Gastrocnemius medialis (tissue), 4 donors: ENCODE measurements around the gene ATG9B. TPM values are rescaled to one million over a fixed set of nuclear protein-coding genes. Genes with fewer than 3 reads are reported as not detected.

Source experiments
- ATAC-seq, 2 donors: fragments of 150-250 bp; one replicate each; pipeline ENCODE4 v1.9.1; 2016
- DNase-seq, 2 donors: peaks; one replicate each; pipeline ENCODE4 v3.0.0-alpha.2; 2019
- H3K27ac ChIP-seq, 4 donors: fragments of 200-600 bp; sonication (generic); 1 replicate in 1 of 4; 2 replicates in 3 of 4; pipeline ENCODE4 v1.5.1; 2016 to 2018; ENCODE audit warnings: mild to moderate bottlenecking in 2 of 4, moderate library complexity in 1 of 4
- H3K27me3 ChIP-seq, 3 donors: fragments of 200-600 bp; sonication (generic) in 2 of 3; 1 replicate in 1 of 3; 2 replicates in 2 of 3; pipeline versions ENCODE4 v1.5.1 to v1.6.0; 2016 to 2019; ENCODE audit warnings: mild to moderate bottlenecking in 1 of 3, moderate library complexity in 1 of 3
- H3K36me3 ChIP-seq, 2 donors: fragments of 200-600 bp; sonication (generic) in 1 of 2; one replicate each; pipeline ENCODE4 v1.5.1; 2017 to 2018
- H3K4me1 ChIP-seq, 2 donors: fragments of 200-600 bp; sonication (generic) in 1 of 2; one replicate each; pipeline ENCODE4 v1.5.1; 2016 to 2017; ENCODE audit warnings: mild to moderate bottlenecking in 2 of 2
- H3K4me3 ChIP-seq, 4 donors: fragments of 200-600 bp; sonication (generic) in 3 of 4; 1 replicate in 1 of 4; 2 replicates in 3 of 4; pipeline ENCODE4 v1.5.1; 2016 to 2019; ENCODE audit warnings: mild to moderate bottlenecking in 2 of 4
- H3K9me3 ChIP-seq, 3 donors: fragments of 200-600 bp; sonication (generic) in 2 of 3; 1 replicate in 1 of 3; 2 replicates in 2 of 3; pipeline ENCODE4 v1.5.1; 2016 to 2019
- POLR2A ChIP-seq, 2 donors: fragments of 450-650 bp; IDR thresholded peaks; one replicate each; pipeline ENCODE4 v1.6.1; 2017; ENCODE audit warnings: antibody characterized with exemption in 2 of 2, mild to moderate bottlenecking in 2 of 2, moderate library complexity in 2 of 2
- in situ Hi-C, 4 donors: fragments of 200-750 bp; cut with MboI; loops; one replicate each; pipeline versions ENCODE4 v1.15.0 to v1.8.0; 2017; ENCODE audit warnings: low sequenced_read_pairs in 4 of 4
- intact Hi-C: fragments of 100-400 bp; cut with DNase I; formaldehyde crosslinking; loops from one replicate; pipeline ENCODE4 v1.15.1; 2023; ENCODE audit warnings: low total_unique reads
- total RNA-seq, 4 donors: library from RNA; depleted of rRNA; stranded (reverse); fragments of >200 nt; gene quantifications; one replicate each; pipeline versions ENCODE4 v1.1.0 to v1.2.3, GENCODE V29; 2016
- TF ChIP-seq, protein P1 (sequence below), 5 experiments: fragments of 450-650 bp in 3 of 5; fragments of 200-600 bp in 2 of 5; sonication (generic) in 2 of 5; IDR thresholded peaks in 4 of 5; conservative IDR thresholded peaks in 1 of 5; 1 replicate in 4 of 5; 2 replicates in 1 of 5; pipeline ENCODE4 v1.5.1; 2016 to 2019; ENCODE audit warnings: antibody characterized with exemption in 5 of 5, mild to moderate bottlenecking in 3 of 5, moderate library complexity in 3 of 5

The ATG9B gene
- total RNA-seq, 4 donors from 2014 or later: 0.31 TPM; not detected in 3

DNA sequence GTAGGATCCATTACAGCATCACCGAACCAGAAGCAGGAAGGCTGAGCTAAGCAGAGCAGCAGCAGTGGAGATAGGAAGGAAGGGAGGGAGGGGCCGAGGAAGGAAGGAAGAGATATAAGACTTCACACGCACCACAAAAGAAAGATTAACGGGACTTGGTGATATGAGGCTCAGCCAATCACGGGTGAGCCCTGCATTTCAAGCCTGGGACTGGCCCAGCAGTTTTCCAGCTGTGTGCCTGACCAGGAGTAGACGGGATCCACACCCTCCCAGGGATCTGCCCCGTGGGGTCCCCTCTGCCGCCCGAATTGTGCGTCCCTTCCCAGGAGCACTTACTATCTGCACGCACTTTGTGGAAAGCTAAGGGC is 16.2 kb downstream of the ATG9B start:
- H3K9me3 ChIP-seq: no peaks in the 10 kb centered on the region
- in situ Hi-C loops (no loop called here), intact Hi-C loops (no loop called here)
- ATAC-seq (no peak), DNase-seq (no peak)
- peak overlapping the region in 1 of 4 donors; percentile 18 for H3K4me3 ChIP-seq
- H3K27ac ChIP-seq: no peak overlapping the region
- H3K36me3 ChIP-seq: no peaks in the 10 kb centered on the region
- TF ChIP-seq, protein P1, sequence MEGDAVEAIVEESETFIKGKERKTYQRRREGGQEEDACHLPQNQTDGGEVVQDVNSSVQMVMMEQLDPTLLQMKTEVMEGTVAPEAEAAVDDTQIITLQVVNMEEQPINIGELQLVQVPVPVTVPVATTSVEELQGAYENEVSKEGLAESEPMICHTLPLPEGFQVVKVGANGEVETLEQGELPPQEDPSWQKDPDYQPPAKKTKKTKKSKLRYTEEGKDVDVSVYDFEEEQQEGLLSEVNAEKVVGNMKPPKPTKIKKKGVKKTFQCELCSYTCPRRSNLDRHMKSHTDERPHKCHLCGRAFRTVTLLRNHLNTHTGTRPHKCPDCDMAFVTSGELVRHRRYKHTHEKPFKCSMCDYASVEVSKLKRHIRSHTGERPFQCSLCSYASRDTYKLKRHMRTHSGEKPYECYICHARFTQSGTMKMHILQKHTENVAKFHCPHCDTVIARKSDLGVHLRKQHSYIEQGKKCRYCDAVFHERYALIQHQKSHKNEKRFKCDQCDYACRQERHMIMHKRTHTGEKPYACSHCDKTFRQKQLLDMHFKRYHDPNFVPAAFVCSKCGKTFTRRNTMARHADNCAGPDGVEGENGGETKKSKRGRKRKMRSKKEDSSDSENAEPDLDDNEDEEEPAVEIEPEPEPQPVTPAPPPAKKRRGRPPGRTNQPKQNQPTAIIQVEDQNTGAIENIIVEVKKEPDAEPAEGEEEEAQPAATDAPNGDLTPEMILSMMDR (IDR thresholded peaks at IDR 0.05 in 4 of 5, conservative IDR thresholded peaks at IDR 0.05 in 1 of 5): no peak
- TF ChIP-seq POLR2A (IDR thresholded peaks at IDR 0.05): no peak
- H3K27me3 ChIP-seq: peaks cover 5 to 32% (median 30%) of the 10 kb centered on the region in 3 donors
- peaks cover 0 to 2% of the 10 kb centered on the region in 2 donors for H3K4me1 ChIP-seq

DNA sequence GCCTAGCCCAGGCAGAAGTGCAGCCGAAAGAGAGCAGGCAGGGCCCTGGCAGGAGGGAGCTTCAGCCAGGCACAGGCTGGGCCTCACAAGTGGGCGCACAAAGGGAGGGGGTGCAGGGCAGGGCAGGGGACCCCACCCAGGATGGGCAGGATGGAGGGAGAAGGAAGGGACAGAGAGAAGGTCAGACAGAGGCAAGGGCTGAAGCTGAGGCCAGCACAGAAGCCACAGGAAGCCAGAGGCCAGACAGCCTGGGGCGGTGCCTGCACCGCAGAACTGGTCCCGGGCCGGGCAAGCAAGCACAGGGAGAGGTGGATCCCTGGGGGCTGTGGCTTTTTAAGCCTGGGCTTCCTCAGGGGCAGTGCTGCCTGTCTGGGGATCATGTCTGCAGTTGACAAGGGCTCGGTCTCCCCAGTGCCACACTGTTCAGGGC is 16.8 kb downstream of the ATG9B start:
- Histone ChIP-seq H3K9me3 (no peaks in the 10 kb centered on the region), H3K27me3 (peaks cover 5 to 25% (median 23%) of the 10 kb centered on the region in 3 donors), H3K36me3 (no peaks in the 10 kb centered on the region), H3K4me1 (no peaks in the 10 kb centered on the region), H3K4me3 (no peak overlapping the region), H3K27ac (no peak overlapping the region)
- TF ChIP-seq, protein P1 (IDR thresholded peaks at IDR 0.05 in 4 of 5, conservative IDR thresholded peaks at IDR 0.05 in 1 of 5): no peak
- TF ChIP-seq POLR2A (IDR thresholded peaks at IDR 0.05): no peak
- ATAC-seq: no peak
- in situ Hi-C loops: no loop called here
- intact Hi-C loops: no loop called here
- DNase-seq: no peak

DNA sequence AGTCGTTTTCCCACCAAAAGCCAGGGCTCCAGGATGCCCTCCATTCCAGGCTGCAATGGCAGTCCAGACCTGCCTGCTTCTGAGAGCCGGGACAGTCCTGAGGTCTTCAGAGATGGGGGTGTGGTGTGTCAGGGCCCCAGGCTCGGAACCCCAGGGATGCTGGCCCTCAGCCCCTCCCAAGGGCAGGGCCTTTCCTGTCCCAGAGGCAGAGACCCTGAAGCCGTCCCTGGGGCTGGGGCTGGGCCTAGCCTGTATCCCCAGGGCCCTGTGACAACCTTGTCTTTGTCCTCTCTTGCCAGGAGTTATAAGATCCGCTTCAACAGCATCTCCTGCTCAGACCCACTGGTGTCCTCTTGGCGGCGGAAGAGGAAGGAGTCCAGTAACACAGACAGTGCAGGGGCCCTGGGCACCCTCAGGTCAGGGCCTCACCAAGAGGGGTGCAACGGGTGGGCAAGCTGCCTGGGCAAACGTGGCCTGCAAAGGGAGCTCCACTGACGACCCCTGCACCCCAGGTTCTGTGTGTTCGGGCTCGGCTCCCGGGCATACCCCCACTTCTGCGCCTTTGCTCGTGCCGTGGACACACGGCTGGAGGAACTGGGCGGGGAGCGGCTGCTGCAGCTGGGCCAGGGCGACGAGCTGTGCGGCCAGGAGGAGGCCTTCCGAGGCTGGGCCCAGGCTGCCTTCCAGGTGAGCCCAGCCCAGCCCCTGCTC is 17.5 kb downstream of the ATG9B start:
- no peak for ATAC-seq
- DNase-seq: no peak
- Histone ChIP-seq H3K27me3 (peaks cover 0 to 24% (median 23%) of the 10 kb centered on the region in 3 donors), H3K9me3 (no peaks in the 10 kb centered on the region), H3K4me1 (no peaks in the 10 kb centered on the region), H3K4me3 (no peak overlapping the region), H3K36me3 (no peaks in the 10 kb centered on the region), H3K27ac (no peak overlapping the region)
- intact Hi-C loops (no loop called here), in situ Hi-C loops (no loop called here)
- TF ChIP-seq, protein P1 (IDR thresholded peaks at IDR 0.05 in 4 of 5, conservative IDR thresholded peaks at IDR 0.05 in 1 of 5): no peak
- TF ChIP-seq POLR2A (IDR thresholded peaks at IDR 0.05): no peak

DNA sequence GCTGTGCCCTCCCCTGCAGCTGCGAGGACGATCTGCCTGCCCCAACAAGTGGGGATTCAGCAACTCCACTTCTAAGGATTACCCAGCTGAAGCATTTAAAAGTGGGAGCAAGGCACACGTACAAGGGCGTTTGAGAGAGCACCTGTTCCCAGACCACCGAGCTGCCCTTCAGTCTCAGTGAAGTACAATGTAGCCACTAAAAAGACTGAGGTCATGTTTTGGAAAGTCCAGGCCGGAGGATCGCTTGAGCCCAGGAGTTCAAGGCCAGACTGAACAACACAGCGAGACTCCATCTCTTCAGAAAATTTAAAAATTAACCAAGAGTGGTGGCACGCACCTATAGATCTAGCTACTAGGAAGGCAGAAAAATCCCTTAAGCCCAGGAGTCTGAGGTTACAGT is 18.7 kb downstream of the ATG9B start:
- TF ChIP-seq, protein P1 (IDR thresholded peaks at IDR 0.05 in 4 of 5, conservative IDR thresholded peaks at IDR 0.05 in 1 of 5): no peak
- no peak for TF ChIP-seq POLR2A (IDR thresholded peaks at IDR 0.05)
- Histone ChIP-seq H3K9me3 (no peaks in the 10 kb centered on the region), H3K36me3 (no peaks in the 10 kb centered on the region), H3K27ac (no peak overlapping the region), H3K4me3 (no peak overlapping the region), H3K4me1 (no peaks in the 10 kb centered on the region), H3K27me3 (peaks cover 0 to 23% (median 20%) of the 10 kb centered on the region in 3 donors)
- in situ Hi-C loops: no loop called here
- intact Hi-C loops: no loop called here
- ATAC-seq (no peak), DNase-seq (no peak)
